Mesendoderm (in vitro differentiated cells): ENCODE data around the gene A1CF.
A peak's percentile ranks its signal among the peaks of the same experiment; 100 is the strongest.
"Not testable (repeated sequence)": the region's sequence is repeated elsewhere in the genome, so short reads cannot be mapped to it uniquely, and the experiment has no call there.

ENCODE experiments used
- DNase-seq: peaks from one replicate; pipeline ENCODE4 v3.0.0; 2013
- H2AK5ac ChIP-seq: 2 replicates; pipeline ENCODE4 v1.6.1; 2013; ENCODE audit warnings: low read length, inconsistent platforms
- H2BK120ac ChIP-seq: 2 replicates; pipeline ENCODE4 v1.6.1; 2013; ENCODE audit warnings: low read depth, mild to moderate bottlenecking, low read length, moderate library complexity, mixed read lengths
- H2BK15ac ChIP-seq: replicated peaks from 2 replicates; pipeline ENCODE4 v1.6.1; 2013; ENCODE audit warnings: low read depth, mild to moderate bottlenecking, moderate library complexity
- H2BK5ac ChIP-seq: 2 replicates; pipeline ENCODE4 v1.6.1; 2013; ENCODE audit warnings: low read length, inconsistent platforms
- H3K18ac ChIP-seq: 2 replicates; pipeline ENCODE4 v1.6.1; 2013; ENCODE audit warnings: mild to moderate bottlenecking, low read length, mixed read lengths
- H3K23ac ChIP-seq: one replicate; pipeline ENCODE4 v1.6.1; 2013; ENCODE audit warnings: low read length
- H3K27ac ChIP-seq: 2 replicates; pipeline ENCODE4 v1.5.1; 2013; ENCODE audit warnings: low read depth, mild to moderate bottlenecking, inconsistent platforms, low read length, moderate library complexity
- H3K27me3 ChIP-seq: 2 replicates; pipeline ENCODE4 v1.6.1; 2013; ENCODE audit warnings: low read length, control low read depth, mild to moderate bottlenecking, inconsistent platforms; ENCODE audit not compliant: insufficient read depth, poor library complexity
- H3K36me3 ChIP-seq: 2 replicates; pipeline ENCODE4 v1.6.1; 2013; ENCODE audit warnings: low read length, inconsistent platforms; ENCODE audit not compliant: control insufficient read depth, insufficient read depth
- H3K4ac ChIP-seq: one replicate; pipeline ENCODE4 v1.6.1; 2013; ENCODE audit warnings: low read depth, mild to moderate bottlenecking, low read length, moderate library complexity
- H3K4me1 ChIP-seq: 2 replicates; pipeline ENCODE4 v1.6.1; 2013; ENCODE audit warnings: low read depth, low read length, inconsistent platforms; ENCODE audit not compliant: control insufficient read depth
- H3K4me2 ChIP-seq: 2 replicates; pipeline ENCODE4 v1.6.1; 2013; ENCODE audit warnings: low read length
- H3K4me3 ChIP-seq: 2 replicates; pipeline ENCODE4 v1.5.1; 2013; ENCODE audit warnings: mild to moderate bottlenecking, low read length
- H3K56ac ChIP-seq: one replicate; pipeline ENCODE4 v1.6.1; 2013; ENCODE audit warnings: low read length
- H3K79me1 ChIP-seq: 2 replicates; pipeline ENCODE4 v1.6.1; 2013; ENCODE audit warnings: low read length, inconsistent platforms
- H3K79me2 ChIP-seq: 2 replicates; pipeline ENCODE4 v1.6.1; 2013; ENCODE audit warnings: mild to moderate bottlenecking, low read length; ENCODE audit not compliant: control insufficient read depth, insufficient read depth
- H3K9ac ChIP-seq: 2 replicates; pipeline ENCODE4 v1.6.1; 2013; ENCODE audit warnings: low read length, inconsistent platforms
- H4K5ac ChIP-seq: one replicate; pipeline ENCODE4 v1.6.1; 2013; ENCODE audit warnings: low read length
- H4K8ac ChIP-seq: one replicate; pipeline ENCODE4 v1.6.1; 2013; ENCODE audit warnings: low read depth, mild to moderate bottlenecking, control low read depth, low read length, moderate library complexity
- WGBS: extraction: QIAGEN DNeasy Blood & Tissue Kit; methylation state at CpG from one replicate; pipeline ENCODE4 v1.1.7; 2013; ENCODE audit warnings: low lambda C conversion rate, missing lambda C conversion rate; ENCODE audit not compliant: insufficient coverage; ENCODE audit errors: extremely low coverage; 5-methylcytosine and 5-hydroxymethylcytosine counted together

A1CF gene

GRCh38 chr10:50923471-50923870 is 38.0 kb upstream of the A1CF start:
- not testable (repeated sequence) for H3K23ac ChIP-seq, H3K27me3 ChIP-seq, H2BK120ac ChIP-seq, H4K5ac ChIP-seq, H3K4ac ChIP-seq, H3K9ac ChIP-seq, H3K4me3 ChIP-seq, H3K27ac ChIP-seq, H2BK15ac ChIP-seq, H3K36me3 ChIP-seq, H3K4me2 ChIP-seq, H3K79me2 ChIP-seq, H3K79me1 ChIP-seq, H3K56ac ChIP-seq, H3K18ac ChIP-seq, H2AK5ac ChIP-seq, H3K4me1 ChIP-seq, H4K8ac ChIP-seq, H2BK5ac ChIP-seq
- no CpG with 5 or more reads among the region's 1 CpG for WGBS
- peak; percentile 8 for DNase-seq

- Histone ChIP-seq H3K18ac (no peak overlapping the region), H3K27ac (no peak overlapping the region), H2BK5ac (no peak overlapping the region), H3K4me3 (no peak overlapping the region), H3K4me1 (no peaks in the 10 kb centered on the region), H4K8ac (no peak overlapping the region), H3K27me3 (no peaks in the 10 kb centered on the region), H3K36me3 (no peaks in the 10 kb centered on the region), H3K4ac (no peak overlapping the region), H2BK120ac (no peak overlapping the region), H4K5ac (no peak overlapping the region), H2AK5ac (no peak overlapping the region), H3K79me2 (no peaks in the 10 kb centered on the region), H3K56ac (no peak overlapping the region), H2BK15ac (no peak overlapping the region), H3K23ac (no peak overlapping the region), H3K79me1 (no peaks in the 10 kb centered on the region), H3K9ac (no peak overlapping the region), H3K4me2 (no peak overlapping the region)
- no CpG with 5 or more reads among the region's 3 CpGs for WGBS
- DNase-seq, result no peak
These were observed 33.6 kb upstream of the A1CF start for GRCh38 chr10:50919010-50919409.

- no peak overlapping the region for H4K5ac ChIP-seq
- no peaks in the 10 kb centered on the region for H3K79me1 ChIP-seq
- H3K27me3 ChIP-seq, result no peaks in the 10 kb centered on the region
- H3K9ac ChIP-seq, result no peak overlapping the region
- H2BK15ac ChIP-seq, result no peak overlapping the region
- H3K4me2 ChIP-seq, result no peak overlapping the region
- H2BK120ac ChIP-seq, result no peak overlapping the region
- no peaks in the 10 kb centered on the region for H3K36me3 ChIP-seq
- no peak overlapping the region for H3K4me3 ChIP-seq
- H3K4me1 ChIP-seq, result no peaks in the 10 kb centered on the region
- H3K23ac ChIP-seq, result no peak overlapping the region
- H3K4ac ChIP-seq, result no peak overlapping the region
- no peak for DNase-seq
- H4K8ac ChIP-seq, result no peak overlapping the region
- no peak overlapping the region for H3K18ac ChIP-seq
- no peak overlapping the region for H2BK5ac ChIP-seq
- no peak overlapping the region for H3K56ac ChIP-seq
- no peak overlapping the region for H3K27ac ChIP-seq
- no peak overlapping the region for H2AK5ac ChIP-seq
- H3K79me2 ChIP-seq, result no peaks in the 10 kb centered on the region
These were observed 33.1 kb upstream of the A1CF start for GRCh38 chr10:50918529-50918928.

DNA sequence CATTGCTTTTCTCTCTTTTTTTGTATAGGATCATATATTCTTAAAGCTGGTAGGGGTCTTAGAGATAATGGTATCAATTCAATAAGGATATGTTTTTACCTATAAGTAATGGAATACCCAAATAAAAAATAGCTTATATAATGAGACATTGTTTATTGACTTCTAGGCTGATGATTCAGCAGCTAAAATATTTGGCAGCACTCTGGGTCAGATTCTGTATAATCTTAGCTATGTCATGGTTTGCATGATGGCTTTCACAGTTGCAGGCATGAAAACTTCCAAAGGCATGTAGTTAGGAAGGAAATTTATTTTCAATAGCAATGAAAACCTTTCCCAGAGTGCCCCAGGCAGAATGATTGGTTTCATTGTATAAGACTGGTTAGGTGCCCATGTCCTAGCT is 32.1 kb upstream of the A1CF start:
- no peak overlapping the region for H4K8ac ChIP-seq
- H3K4me3 ChIP-seq, result no peak overlapping the region
- H4K5ac ChIP-seq, result no peak overlapping the region
- no peak overlapping the region for H3K4me2 ChIP-seq
- no peaks in the 10 kb centered on the region for H3K79me2 ChIP-seq
- H3K23ac ChIP-seq, result no peak overlapping the region
- no peaks in the 10 kb centered on the region for H3K4me1 ChIP-seq
- H3K56ac ChIP-seq, result no peak overlapping the region
- no peak overlapping the region for H2BK5ac ChIP-seq
- no peak overlapping the region for H2AK5ac ChIP-seq
- no peak for DNase-seq
- no peak overlapping the region for H3K18ac ChIP-seq
- H3K9ac ChIP-seq, result no peak overlapping the region
- H3K4ac ChIP-seq, result no peak overlapping the region
- no peak overlapping the region for H2BK120ac ChIP-seq
- no peaks in the 10 kb centered on the region for H3K79me1 ChIP-seq
- H3K27me3 ChIP-seq, result no peaks in the 10 kb centered on the region
- no peaks in the 10 kb centered on the region for H3K36me3 ChIP-seq
- no peak overlapping the region for H2BK15ac ChIP-seq
- H3K27ac ChIP-seq, result no peak overlapping the region

- Histone ChIP-seq H3K18ac (no peak overlapping the region), H2AK5ac (no peak overlapping the region), H3K27ac (no peak overlapping the region), H3K79me2 (no peaks in the 10 kb centered on the region), H3K9ac (no peak overlapping the region), H4K5ac (no peak overlapping the region), H2BK120ac (no peak overlapping the region), H3K27me3 (no peaks in the 10 kb centered on the region), H3K23ac (no peak overlapping the region), H3K56ac (no peak overlapping the region), H3K4me2 (no peak overlapping the region), H3K36me3 (no peaks in the 10 kb centered on the region), H4K8ac (no peak overlapping the region), H3K4me1 (no peaks in the 10 kb centered on the region), H3K4me3 (no peak overlapping the region), H2BK5ac (no peak overlapping the region), H2BK15ac (no peak overlapping the region), H3K4ac (no peak overlapping the region), H3K79me1 (no peaks in the 10 kb centered on the region)
- no peak for DNase-seq
- WGBS, result no CpG with 5 or more reads among the region's 7 CpGs
These were observed 24.0 kb upstream of the A1CF start for GRCh38 chr10:50909334-50910014.

DNA sequence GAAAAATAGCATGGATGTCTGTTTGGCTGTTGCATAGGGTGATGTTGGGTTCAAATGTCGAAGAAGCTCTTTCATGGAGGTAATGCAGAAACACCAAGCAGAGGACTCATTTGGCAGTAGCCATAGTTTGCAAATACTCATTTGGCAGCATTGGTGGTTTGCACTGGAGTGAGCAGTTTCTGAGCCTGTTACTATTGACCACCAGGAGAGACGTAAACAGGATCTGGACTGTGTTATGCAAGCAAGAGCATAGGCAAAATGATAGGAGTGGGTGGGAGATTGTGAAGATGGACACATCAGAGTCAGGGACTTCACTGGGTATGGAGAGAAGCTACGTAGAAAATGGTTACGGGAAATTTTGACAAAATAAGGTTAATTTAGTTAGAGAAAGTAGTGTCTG is 22.9 kb upstream of the A1CF start:
- no peaks in the 10 kb centered on the region for H3K36me3 ChIP-seq
- H3K4me2 ChIP-seq, result no peak overlapping the region
- H3K56ac ChIP-seq, result no peak overlapping the region
- H4K5ac ChIP-seq, result no peak overlapping the region
- no peak overlapping the region for H2BK5ac ChIP-seq
- 100% methylated on average over 2 of the region's 4 CpGs for WGBS
- no peak overlapping the region for H3K4ac ChIP-seq
- no peaks in the 10 kb centered on the region for H3K79me1 ChIP-seq
- no peaks in the 10 kb centered on the region for H3K79me2 ChIP-seq
- H3K4me1 ChIP-seq, result no peaks in the 10 kb centered on the region
- no peak overlapping the region for H3K4me3 ChIP-seq
- no peak overlapping the region for H3K18ac ChIP-seq
- H2BK120ac ChIP-seq, result no peak overlapping the region
- DNase-seq, result no peak
- no peak overlapping the region for H2BK15ac ChIP-seq
- no peak overlapping the region for H3K27ac ChIP-seq
- H4K8ac ChIP-seq, result no peak overlapping the region
- no peaks in the 10 kb centered on the region for H3K27me3 ChIP-seq
- no peak overlapping the region for H2AK5ac ChIP-seq
- no peak overlapping the region for H3K9ac ChIP-seq
- no peak overlapping the region for H3K23ac ChIP-seq
